Heart right ventricle (tissue), 16 donors: ENCODE data around the gene AKR1E2. TPM values are rescaled to one million over a fixed set of nuclear protein-coding genes. Genes with fewer than 3 reads are reported as not detected.

ENCODE experiments used
- ATAC-seq, 8 donors: fragments of 200-7000 bp; cut with Tn5 transposase; one replicate each; pipeline ENCODE4 v1.9.1; 2020; ENCODE audit warnings: mild to moderate bottlenecking in 8 of 8, moderate library complexity in 8 of 8, moderate number of reproducible peaks in 1 of 8
- DNase-seq, 2 donors: peaks; one replicate each; pipeline ENCODE4 v3.0.0-alpha.2; 2020
- H3K27ac ChIP-seq, 10 donors: fragments of 200-600 bp; sonication (generic) in 2 of 10; one replicate each; pipeline versions ENCODE4 v1.5.0 to v1.8.0; 2020 to 2022; ENCODE audit warnings: mild to moderate bottlenecking in 3 of 10
- H3K27me3 ChIP-seq, 7 donors: fragments of 200-600 bp; one replicate each; pipeline ENCODE4 v1.8.0; 2021 to 2022; ENCODE audit warnings: mild to moderate bottlenecking in 2 of 7
- H3K36me3 ChIP-seq, 9 donors: fragments of 200-600 bp; sonication (generic) in 1 of 9; one replicate each; pipeline versions ENCODE4 v1.5.0 to v1.8.0; 2020 to 2022; ENCODE audit warnings: mild to moderate bottlenecking in 2 of 9
- H3K4me1 ChIP-seq, 9 donors: fragments of 200-600 bp; sonication (generic) in 1 of 9; one replicate each; pipeline versions ENCODE4 v1.5.0 to v1.8.0; 2020 to 2022; ENCODE audit warnings: mild to moderate bottlenecking in 4 of 9
- H3K4me3 ChIP-seq, 10 donors: fragments of 200-600 bp; sonication (generic) in 2 of 10; one replicate each; pipeline versions ENCODE4 v1.5.0 to v1.8.0; 2020 to 2022; ENCODE audit warnings: mild to moderate bottlenecking in 7 of 10, moderate library complexity in 2 of 10
- H3K9me3 ChIP-seq, 11 donors: fragments of 200-600 bp in 10 of 11; sonication (generic) in 2 of 11; one replicate each; pipeline versions ENCODE4 v1.5.0 to v1.8.0; 2013 to 2022; ENCODE audit warnings: mild to moderate bottlenecking in 2 of 11, control low read depth in 1 of 11, moderate library complexity in 1 of 11
- WGBS, 2 donors: extraction: QIAGEN DNeasy Blood & Tissue Kit; methylation state at CpG; one replicate each; pipeline ENCODE4 v1.1.7; 2013; ENCODE audit warnings: inconsistent platforms in 1 of 2; 5-methylcytosine and 5-hydroxymethylcytosine counted together
- intact Hi-C, 10 donors: fragments of 100-400 bp; cut with DNase I; formaldehyde crosslinking; loops; one replicate each; pipeline versions ENCODE4 v1.11.1 to v1.14.2; 2022
- polyA plus RNA-seq, 2 donors: library from polyadenylated mRNA; stranded (reverse); fragments of 200-250 nt; gene quantifications; one replicate each; pipeline ENCODE4 v1.2.3, GENCODE V29; 2013
- total RNA-seq, 10 donors: library from RNA; stranded (reverse); fragmentation: NEBNext Ultra II Directional in 3 of 10; extraction: Animal tissue kit (Norgen Biotek cat#: 25700) in 3 of 10; gene quantifications; one replicate each; pipeline versions ENCODE4 v1.2.1 to v1.2.4, GENCODE V29; 2021 to 2023
- TF ChIP-seq, protein P1 (sequence below), 9 donors: fragments of 200-600 bp; sonication (generic) in 2 of 9; IDR thresholded peaks; one replicate each; pipeline versions ENCODE4 v1.5.0 to v1.8.0; 2021 to 2022; ENCODE audit warnings: antibody characterized with exemption in 9 of 9, mild to moderate bottlenecking in 5 of 9, moderate library complexity in 1 of 9
- donor health status: Arrhythmogenic right ventricular cardiomyopathy.
- donor health status: ischemic (EF 13 %, LVEDD 7.1; RV severe dilation, severe dysfunction).
- donor health status: healthy with polysubstance abuse.
- donor health status: DM: no; HTN: yes; CAD: no.
- donor health status: DM: no; HTN: no; CAD: no.
- donor health status: ischemic (EF 25% LVEDD 6.9; RV normal size, moderate dysfunction).
- donor health status: ischemic (EF 25% LVEDD 5.7; RV mildly dilated, moderate dysfunction).
- donor health status: healthy.
- donor health status: DM: yes; HTN: yes; CAD: no.
- donor health status: Ischemic cardiomyopathy.
- donor health status: ischemic (EF 35%, LVEDD 5.7; RV mildly dilated, moderate dysfunction).
- donor health status: nonischemic (EF 11% LVEDD 7.7; RV severe dilation, severe dysfunction).
- donor health status: DM: yes; HTN: yes; CAD: no.
- donor health status: PGD.
- donor health status: ischemic (EF 29% LVEDD 5.4; RV normal size, mild dysfunction).
- donor health status: nonischemic (EF 23%, LVEDD 6.1; RV moderate dilation, normal function).

Gene AKR1E2
- total and polyA plus RNA-seq, 12 donors = 1.2 to 6.5 (median 4.1) TPM

DNA sequence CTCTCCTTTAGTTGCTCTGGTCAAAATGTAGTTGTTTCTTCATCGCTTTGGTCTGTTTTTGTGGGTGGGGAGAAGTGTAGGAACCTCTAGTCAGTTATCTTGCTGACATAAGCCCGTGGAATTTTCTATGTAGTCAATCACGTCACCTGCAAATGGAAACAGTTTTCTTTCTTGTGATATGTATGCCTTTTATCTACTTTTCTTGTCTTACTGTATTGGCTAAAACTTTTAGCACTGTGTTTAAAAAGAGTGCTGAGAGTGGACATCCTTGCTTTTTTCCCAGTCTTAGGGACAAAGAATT lies 42.3 kb downstream of the AKR1E2 start:
- ATAC-seq (no peak), DNase-seq (no peak)
- TF ChIP-seq, protein P1, sequence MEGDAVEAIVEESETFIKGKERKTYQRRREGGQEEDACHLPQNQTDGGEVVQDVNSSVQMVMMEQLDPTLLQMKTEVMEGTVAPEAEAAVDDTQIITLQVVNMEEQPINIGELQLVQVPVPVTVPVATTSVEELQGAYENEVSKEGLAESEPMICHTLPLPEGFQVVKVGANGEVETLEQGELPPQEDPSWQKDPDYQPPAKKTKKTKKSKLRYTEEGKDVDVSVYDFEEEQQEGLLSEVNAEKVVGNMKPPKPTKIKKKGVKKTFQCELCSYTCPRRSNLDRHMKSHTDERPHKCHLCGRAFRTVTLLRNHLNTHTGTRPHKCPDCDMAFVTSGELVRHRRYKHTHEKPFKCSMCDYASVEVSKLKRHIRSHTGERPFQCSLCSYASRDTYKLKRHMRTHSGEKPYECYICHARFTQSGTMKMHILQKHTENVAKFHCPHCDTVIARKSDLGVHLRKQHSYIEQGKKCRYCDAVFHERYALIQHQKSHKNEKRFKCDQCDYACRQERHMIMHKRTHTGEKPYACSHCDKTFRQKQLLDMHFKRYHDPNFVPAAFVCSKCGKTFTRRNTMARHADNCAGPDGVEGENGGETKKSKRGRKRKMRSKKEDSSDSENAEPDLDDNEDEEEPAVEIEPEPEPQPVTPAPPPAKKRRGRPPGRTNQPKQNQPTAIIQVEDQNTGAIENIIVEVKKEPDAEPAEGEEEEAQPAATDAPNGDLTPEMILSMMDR (IDR thresholded peaks at IDR 0.05) = no peak
- H3K9me3 ChIP-seq = no peaks in the 10 kb centered on the region
- peaks cover 0 to 15% (median 0%) of the 10 kb centered on the region in 9 donors for H3K4me1 ChIP-seq
- WGBS, 2 donors = 71 to 78% methylated on average over 3 of the region's 3 CpGs
- no peaks in the 10 kb centered on the region for H3K36me3 ChIP-seq
- peak overlapping the region in 8 of 10 donors; percentile 5 to 62 (median 47) for H3K27ac ChIP-seq
- H3K4me3 ChIP-seq = no peak overlapping the region
- no peaks in the 10 kb centered on the region for H3K27me3 ChIP-seq
- intact Hi-C loops = loop anchor here in 1 of 10 donors (5.0 kb wide), 1 partner anchor 134 kb away; the partner anchor contains the start of gene AKR1C2

DNA sequence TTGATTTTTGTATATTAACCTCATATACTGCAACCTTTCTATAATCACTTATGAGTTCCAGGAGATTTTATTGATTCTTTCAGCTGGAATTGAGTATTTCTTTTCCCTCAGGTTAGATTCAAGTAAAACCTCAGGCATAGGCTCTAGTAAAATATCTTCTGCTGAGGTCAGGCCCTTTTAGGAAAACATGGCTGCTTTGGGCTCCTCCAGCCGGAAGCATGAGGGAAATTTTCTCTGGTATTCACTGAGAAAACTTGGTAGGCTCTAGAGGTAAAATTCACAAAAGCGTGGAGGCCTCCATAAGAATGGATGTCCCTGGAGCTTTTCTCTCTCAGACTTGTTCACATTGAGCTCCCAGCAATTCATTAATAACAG lies 56.7 kb downstream of the AKR1E2 start:
- H3K36me3 ChIP-seq = no peaks in the 10 kb centered on the region
- no peaks in the 10 kb centered on the region for H3K9me3 ChIP-seq
- intact Hi-C loops = no loop called here
- H3K4me1 ChIP-seq = no peaks in the 10 kb centered on the region
- no peak overlapping the region for H3K4me3 ChIP-seq
- DNase-seq = no peak
- TF ChIP-seq, protein P1 (IDR thresholded peaks at IDR 0.05) = no peak
- 79% methylated on average over 2 of the region's 2 CpGs for WGBS, 2 donors
- ATAC-seq = no peak
- H3K27me3 ChIP-seq = no peaks in the 10 kb centered on the region
- peak overlapping the region in 2 of 10 donors; percentile 38 to 43 for H3K27ac ChIP-seq

DNA sequence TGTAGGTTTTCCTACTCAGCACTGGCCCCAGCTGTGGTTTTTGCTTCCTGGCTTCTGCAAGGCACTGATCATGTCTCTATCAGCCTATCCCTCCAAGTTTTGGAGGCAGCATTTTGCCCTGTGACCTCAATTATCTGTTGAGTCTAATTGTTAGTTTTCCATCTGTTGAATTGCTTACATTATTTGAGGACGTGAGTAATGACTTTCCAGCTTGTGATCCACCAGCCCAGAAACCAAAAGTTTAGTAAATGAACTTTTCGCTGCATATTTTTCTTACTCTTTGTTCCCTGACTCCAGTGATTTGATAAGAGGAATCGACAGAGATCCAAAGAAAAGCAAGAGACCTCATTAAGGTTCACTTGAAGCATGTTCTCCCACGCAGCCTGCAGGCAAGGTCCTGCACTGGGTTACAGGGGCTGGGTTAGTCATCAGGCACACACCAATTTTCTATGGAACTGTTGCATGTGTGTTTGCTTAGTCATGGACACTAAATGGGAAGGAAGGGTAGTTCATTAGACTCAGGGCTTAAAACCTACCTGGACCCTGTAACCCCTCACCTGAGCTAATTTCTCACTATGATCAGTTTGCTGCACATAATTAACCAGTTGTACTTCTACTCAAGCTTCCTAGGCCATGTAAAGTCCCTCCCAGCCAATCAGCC lies 57.2 kb downstream of the AKR1E2 start:
- intact Hi-C loops = no loop called here
- Histone ChIP-seq H3K4me1 (no peaks in the 10 kb centered on the region), H3K4me3 (no peak overlapping the region), H3K27me3 (no peaks in the 10 kb centered on the region), H3K27ac (peak overlapping the region in 2 of 10 donors; percentile 38 to 43), H3K36me3 (no peaks in the 10 kb centered on the region), H3K9me3 (no peaks in the 10 kb centered on the region)
- peak in 3 of 8 donors; percentile 30 to 50 (median 46) for ATAC-seq
- TF ChIP-seq, protein P1 (IDR thresholded peaks at IDR 0.05) = no peak
- WGBS, 2 donors = 61 to 66% methylated on average over 4 of the region's 4 CpGs
- DNase-seq = no peak

DNA sequence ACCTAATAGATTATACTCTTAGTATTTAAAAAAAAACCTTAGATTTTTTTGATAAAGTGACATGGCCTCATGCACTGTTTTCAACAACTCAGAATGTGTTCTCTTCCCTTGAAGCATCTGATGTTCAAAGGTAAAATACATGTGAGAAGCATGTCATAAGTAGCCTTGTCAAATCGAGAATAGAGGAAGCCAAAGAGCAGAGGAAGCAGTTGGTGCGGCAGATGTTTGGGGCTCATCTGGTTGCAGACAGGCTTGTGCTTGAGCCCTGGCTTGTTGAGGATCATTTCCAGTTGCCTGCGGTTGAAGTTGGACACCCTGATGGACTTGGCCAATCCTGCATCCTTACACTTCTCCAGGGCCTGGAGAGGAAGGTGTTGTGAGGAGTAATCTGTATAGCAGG lies 59.2 kb downstream of the AKR1E2 start:
- no peak overlapping the region for H3K27ac ChIP-seq
- ATAC-seq (no peak), DNase-seq (no peak)
- H3K27me3 ChIP-seq = no peaks in the 10 kb centered on the region
- no peak overlapping the region for H3K4me3 ChIP-seq
- intact Hi-C loops = loop anchor here in 1 of 10 donors (5.0 kb wide), 1 partner anchor 748 kb away; no protein-coding TSS in a partner anchor
- no peaks in the 10 kb centered on the region for H3K36me3 ChIP-seq
- H3K9me3 ChIP-seq = no peaks in the 10 kb centered on the region
- TF ChIP-seq, protein P1 (IDR thresholded peaks at IDR 0.05) = no peak
- WGBS, 2 donors = 61 to 73% methylated on average over 3 of the region's 3 CpGs
- H3K4me1 ChIP-seq = no peaks in the 10 kb centered on the region
